Measurements from ENCODE around the gene RNF223.
A peak's percentile ranks its signal among the peaks of the same experiment; 100 is the strongest.

The RNF223 gene

GRCh38 chr1:1073743-1074587, at the start of gene RNF223:
Gene RNF223 (minus strand): TSS chr1:1074306. CDS start chr1:1072566, 1,740 bp downstream.
- no peak for DNase-seq
- Histone ChIP-seq H3K36me3 (replicated peaks; ENCODE audit: insufficient read depth, low read length) (no peaks in the 10 kb centered on the region), H3K4me2 (ENCODE audit: low read depth, low read length) (no peak within 1 kb of the TSS), H3K4me1 (ENCODE audit: low read length) (no peaks in the 10 kb centered on the region), H3K9ac (ENCODE audit: low read length) (no peak within 1 kb of the TSS), H4K20me1 (ENCODE audit: insufficient read depth, low read length) (no peaks in the 10 kb centered on the region), H3K79me2 (ENCODE audit: low read length) (no peaks in the 10 kb centered on the region), H3K27ac (ENCODE audit: low read length) (no peak within 1 kb of the TSS), H3K9me2 (replicated peaks; ENCODE audit: insufficient read depth, low read length) (no peaks in the 10 kb centered on the region), H3F3A (ENCODE audit: insufficient read depth, low read length) (no peaks in the 10 kb centered on the region), H3K27me3 (replicated peaks; ENCODE audit: insufficient read depth, low read length) (peaks cover 67% of the 10 kb centered on the region), H3K4me3 (ENCODE audit: low read length) (no peak within 1 kb of the TSS), H2AFZ (ENCODE audit: low read length) (no peak within 1 kb of the TSS), H3K9me3 (replicated peaks; ENCODE audit: insufficient read depth, low read length) (no peaks in the 10 kb centered on the region)
- TF ChIP-seq EZH2 (optimal IDR thresholded peaks at IDR 0.05; ENCODE audit: low read depth, low read length) (no peak), EZH2phosphoT487 (IDR thresholded peaks at IDR 0.05; ENCODE audit: low read length) (no peak), CTCF (IDR thresholded peaks at IDR 0.05; ENCODE audit: low read length) (no peak)

- no peaks in the 10 kb centered on the region for H3K4me1 ChIP-seq (ENCODE audit: low read length)
- H3K36me3 ChIP-seq (replicated peaks; ENCODE audit: insufficient read depth, low read length): no peaks in the 10 kb centered on the region
- no peak overlapping the region for H3K4me3 ChIP-seq (ENCODE audit: low read length)
- H4K20me1 ChIP-seq (ENCODE audit: insufficient read depth, low read length): no peaks in the 10 kb centered on the region
- no peaks in the 10 kb centered on the region for H3K9me2 ChIP-seq (replicated peaks; ENCODE audit: insufficient read depth, low read length)
- peaks cover 86% of the 10 kb centered on the region for H3K27me3 ChIP-seq (replicated peaks; ENCODE audit: insufficient read depth, low read length)
- no peaks in the 10 kb centered on the region for H3K79me2 ChIP-seq (ENCODE audit: low read length)
- no peak overlapping the region for H3K27ac ChIP-seq (ENCODE audit: low read length)
- no peak overlapping the region for H3K9ac ChIP-seq (ENCODE audit: low read length)
- H3F3A ChIP-seq (ENCODE audit: insufficient read depth, low read length): no peaks in the 10 kb centered on the region
- H3K4me2 ChIP-seq (ENCODE audit: low read depth, low read length): no peak overlapping the region
- no peak overlapping the region for H2AFZ ChIP-seq (ENCODE audit: low read length)
- TF ChIP-seq CTCF (IDR thresholded peaks at IDR 0.05; ENCODE audit: low read length) (no peak), EZH2phosphoT487 (IDR thresholded peaks at IDR 0.05; ENCODE audit: low read length) (no peak), EZH2 (optimal IDR thresholded peaks at IDR 0.05; ENCODE audit: low read depth, low read length) (no peak)
- no peaks in the 10 kb centered on the region for H3K9me3 ChIP-seq (replicated peaks; ENCODE audit: insufficient read depth, low read length)
- no peak for DNase-seq
Measured at GRCh38 chr1:1122981-1123480, 48.9 kb upstream of the RNF223 start.

GRCh38 chr1:1122078-1122811, 48.1 kb upstream of the RNF223 start:
- peak; percentile 71 for DNase-seq
- H3K27me3 ChIP-seq (replicated peaks; ENCODE audit: insufficient read depth, low read length): peaks cover 86% of the 10 kb centered on the region
- H3K4me1 ChIP-seq (ENCODE audit: low read length): no peaks in the 10 kb centered on the region
- no peaks in the 10 kb centered on the region for H3K9me3 ChIP-seq (replicated peaks; ENCODE audit: insufficient read depth, low read length)
- no peaks in the 10 kb centered on the region for H3K36me3 ChIP-seq (replicated peaks; ENCODE audit: insufficient read depth, low read length)
- H3K9ac ChIP-seq (ENCODE audit: low read length): peak overlapping the region; percentile 37; the same call in 1 of the 2 replicates
- peak overlapping the region; percentile 86 for H3K4me2 ChIP-seq (ENCODE audit: low read depth, low read length)
- no peaks in the 10 kb centered on the region for H3K9me2 ChIP-seq (replicated peaks; ENCODE audit: insufficient read depth, low read length)
- peak overlapping the region; percentile 55 for H3K4me3 ChIP-seq (ENCODE audit: low read length)
- no peak overlapping the region for H3K27ac ChIP-seq (ENCODE audit: low read length)
- H3K79me2 ChIP-seq (ENCODE audit: low read length): no peaks in the 10 kb centered on the region
- H3F3A ChIP-seq (ENCODE audit: insufficient read depth, low read length): no peaks in the 10 kb centered on the region
- no peaks in the 10 kb centered on the region for H4K20me1 ChIP-seq (ENCODE audit: insufficient read depth, low read length)
- TF ChIP-seq CTCF (IDR thresholded peaks at IDR 0.05; ENCODE audit: low read length) (peak; percentile 75), EZH2 (optimal IDR thresholded peaks at IDR 0.05; ENCODE audit: low read depth, low read length) (no peak)
- H2AFZ ChIP-seq (ENCODE audit: low read length): peak overlapping the region; percentile 86

Data from MM.1S (cell line).